GM19193 (cell line): ENCODE data around the gene NPR3.

Experiments
- POLR2A ChIP-seq: IDR thresholded peaks from 4 replicates; pipeline ENCODE4 v1.6.1; 2011; ENCODE audit not compliant: insufficient read depth, insufficient read length; ENCODE audit errors: extremely low read depth

NPR3 gene

DNA sequence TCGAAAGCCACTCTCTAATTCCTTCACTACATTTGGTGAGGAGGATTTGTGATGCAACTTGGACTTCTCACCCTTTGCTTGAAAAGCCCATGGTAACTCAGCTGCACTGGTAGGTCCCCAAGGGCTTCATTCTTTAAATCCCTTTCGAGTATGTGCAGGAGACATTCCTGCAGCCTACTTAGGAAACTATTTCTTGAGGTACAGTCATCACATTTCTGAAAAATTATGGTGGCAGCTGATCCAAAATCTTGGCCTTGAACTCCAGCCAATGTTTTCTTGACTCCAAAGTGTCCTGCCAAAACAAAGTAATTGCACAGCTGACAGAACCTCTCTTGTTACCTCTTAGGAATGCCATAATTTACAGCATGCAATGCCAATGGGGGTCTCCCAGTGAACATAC, 99.7 kb downstream of the NPR3 start:
- TF ChIP-seq POLR2A, result no peak

DNA sequence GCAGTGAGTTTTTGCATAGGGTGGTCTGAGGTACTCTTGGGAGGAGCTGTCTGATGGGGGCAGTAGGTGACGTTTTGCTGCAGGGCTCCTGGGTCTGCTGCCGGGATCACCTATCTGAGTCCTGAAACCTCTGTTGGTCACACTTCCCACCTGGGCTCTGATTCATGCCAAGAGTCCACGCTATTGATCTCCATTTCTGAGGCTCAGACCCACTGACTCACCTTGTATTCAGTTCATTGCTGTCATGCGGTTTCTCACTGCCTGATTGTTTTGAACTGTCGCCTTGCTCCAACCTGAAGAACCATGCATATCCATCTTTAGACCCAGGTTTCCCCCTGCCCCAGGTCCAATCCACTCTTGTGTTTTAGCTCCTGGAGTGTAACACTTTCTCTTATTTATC, 101.3 kb downstream of the NPR3 start:
- TF ChIP-seq POLR2A, result no peak

DNA sequence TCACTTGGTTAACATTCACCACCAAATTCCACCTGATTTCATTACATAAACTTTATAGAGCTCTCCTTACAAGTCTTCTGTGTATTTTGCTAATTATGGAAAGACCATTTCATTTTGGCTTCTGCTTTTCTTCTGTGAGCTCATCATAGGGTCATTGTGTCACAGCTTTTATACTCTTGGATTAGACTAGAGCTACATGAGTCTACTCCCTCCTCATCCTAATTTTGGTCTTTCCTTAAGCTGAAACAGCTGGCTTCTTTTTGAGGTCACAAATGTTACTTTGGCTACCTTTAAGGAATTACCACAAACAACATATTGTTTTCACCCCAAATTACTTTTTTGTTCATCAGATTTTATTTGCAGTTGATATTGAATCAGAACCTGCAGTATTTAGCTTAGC, 103.0 kb downstream of the NPR3 start:
- TF ChIP-seq POLR2A, result no peak

DNA sequence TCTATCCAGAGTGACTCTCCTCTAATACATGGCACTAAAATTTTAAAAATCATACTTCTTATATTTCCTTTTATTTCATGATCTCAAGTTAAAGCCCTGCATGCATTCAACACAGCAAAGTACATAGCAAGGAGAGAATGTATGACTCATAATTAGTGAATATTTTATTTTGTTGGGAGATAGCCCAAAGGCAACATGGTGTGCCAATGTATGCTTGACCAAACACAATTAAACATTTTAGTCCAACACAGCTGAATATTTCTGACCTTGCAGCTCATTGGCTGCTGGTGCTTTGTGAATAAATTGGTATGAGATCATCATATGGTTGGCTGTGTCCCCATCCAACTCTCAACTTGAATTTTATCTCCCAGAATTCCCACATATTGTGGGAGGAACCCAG, 103.5 kb downstream of the NPR3 start:
- no peak for TF ChIP-seq POLR2A

DNA sequence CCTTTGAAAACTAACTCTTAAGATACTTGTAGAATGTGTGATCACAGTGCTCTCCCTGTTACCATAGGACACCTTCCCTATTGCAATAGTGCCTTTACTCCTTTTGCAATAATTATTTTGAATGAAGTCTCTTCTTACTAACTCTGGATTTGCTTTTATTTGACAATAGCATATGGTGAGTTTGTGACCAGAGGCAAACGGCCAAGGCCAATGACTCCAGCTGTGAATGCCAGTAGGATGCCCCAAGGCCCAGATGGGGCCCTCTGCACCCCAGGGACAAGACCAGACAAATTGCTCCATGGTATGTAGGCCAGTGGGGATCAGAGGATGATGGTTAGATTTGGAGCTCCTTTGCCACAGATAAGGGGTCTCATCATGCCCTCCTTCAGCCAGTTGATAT, 116.9 kb downstream of the NPR3 start:
- TF ChIP-seq POLR2A, result no peak

DNA sequence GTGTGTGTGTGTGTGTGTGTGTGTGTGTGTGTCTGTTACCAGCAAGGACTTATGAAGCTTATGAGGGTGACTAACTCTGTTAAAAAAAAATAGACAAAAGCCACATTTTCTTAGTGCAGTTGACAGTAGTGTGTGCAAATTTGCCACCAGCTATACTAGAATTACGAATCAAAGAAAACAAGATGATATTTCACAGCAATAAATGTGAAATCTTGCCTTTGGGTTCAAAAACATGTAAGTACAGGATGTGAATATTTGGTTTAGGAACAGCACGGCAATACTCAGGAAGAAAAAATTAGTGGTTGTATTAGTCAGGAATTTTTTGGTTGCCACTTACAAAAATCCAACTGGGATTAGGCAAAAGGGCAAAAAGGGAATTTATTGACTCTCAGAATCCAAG, 117.4 kb downstream of the NPR3 start:
- TF ChIP-seq POLR2A, result no peak

DNA sequence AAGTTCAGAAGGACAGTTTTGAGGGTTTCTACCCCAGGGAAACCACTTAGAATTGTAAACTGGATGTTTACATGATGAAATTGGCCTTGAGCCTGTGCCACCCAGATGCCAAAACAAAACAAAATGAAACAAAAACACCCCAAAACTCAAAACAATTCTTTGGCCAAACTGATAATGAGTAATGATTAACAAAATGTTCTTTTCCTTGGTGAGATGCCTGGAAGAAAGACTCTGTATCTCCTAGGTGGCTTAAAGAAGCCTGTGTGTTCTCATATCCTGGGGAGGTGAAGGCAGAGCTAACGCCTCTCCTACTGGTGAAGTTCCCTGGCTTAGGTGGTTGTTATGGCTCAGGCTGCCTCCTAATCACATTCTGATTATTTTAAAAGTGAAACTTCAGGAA, 120.5 kb downstream of the NPR3 start:
- TF ChIP-seq POLR2A, result no peak

DNA sequence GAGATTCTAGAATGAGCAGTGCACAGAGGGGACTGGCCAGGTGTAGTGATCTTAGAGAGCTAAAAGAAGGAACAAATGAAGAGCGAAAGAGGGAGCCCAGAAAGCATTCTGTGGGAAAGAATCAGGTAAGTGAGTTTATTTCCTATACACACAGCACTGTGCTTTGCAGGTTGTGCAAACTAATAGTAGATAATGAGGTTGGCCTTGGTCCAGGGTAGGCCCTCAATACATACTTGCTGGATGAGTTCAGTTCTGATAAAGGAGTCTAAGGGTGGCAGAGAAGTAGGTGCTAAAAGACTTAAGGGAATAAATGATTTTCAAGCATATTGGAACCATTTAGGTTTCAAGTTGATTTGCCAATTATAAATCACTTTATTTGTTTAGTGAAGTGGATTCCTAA, 122.0 kb downstream of the NPR3 start:
- TF ChIP-seq POLR2A, result no peak

DNA sequence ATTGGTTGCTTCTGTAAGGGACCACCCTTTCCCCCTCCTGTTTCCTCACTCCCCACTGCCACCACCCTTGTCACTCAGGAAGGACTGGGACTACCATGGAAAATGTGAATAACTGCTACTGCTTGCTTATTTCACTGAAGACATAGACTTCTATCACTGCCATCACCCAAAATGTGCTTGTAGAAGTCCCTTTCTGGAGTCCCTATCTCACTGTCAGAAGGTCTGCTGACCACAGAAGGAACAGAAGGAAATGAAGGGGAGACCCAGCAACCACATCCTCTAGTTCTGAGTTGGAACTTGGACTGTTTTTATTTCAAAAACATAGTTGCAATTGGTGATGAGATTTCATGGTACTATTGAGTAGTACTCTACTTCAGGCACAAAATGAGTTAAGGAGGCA, 122.5 kb downstream of the NPR3 start:
- no peak for TF ChIP-seq POLR2A

DNA sequence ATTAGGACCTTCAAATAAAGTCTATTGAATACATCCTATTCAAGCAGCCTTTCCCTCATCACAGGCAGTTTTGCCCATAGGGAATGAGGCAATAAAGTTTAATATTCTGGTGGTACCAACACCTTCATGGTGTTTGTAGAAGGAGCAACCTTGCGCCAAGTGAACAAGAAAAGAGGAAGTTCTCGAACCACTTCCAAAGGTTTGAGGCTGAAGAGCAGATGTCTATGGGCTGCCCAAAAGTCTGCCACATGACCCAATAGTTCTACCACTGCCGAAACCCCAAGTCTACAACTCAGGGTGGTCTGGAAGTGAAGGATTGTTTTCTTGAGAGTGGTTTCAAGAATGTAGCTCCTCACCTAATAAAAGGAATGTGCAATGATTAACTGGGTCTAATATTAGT, 123.1 kb downstream of the NPR3 start:
- TF ChIP-seq POLR2A, result no peak

DNA sequence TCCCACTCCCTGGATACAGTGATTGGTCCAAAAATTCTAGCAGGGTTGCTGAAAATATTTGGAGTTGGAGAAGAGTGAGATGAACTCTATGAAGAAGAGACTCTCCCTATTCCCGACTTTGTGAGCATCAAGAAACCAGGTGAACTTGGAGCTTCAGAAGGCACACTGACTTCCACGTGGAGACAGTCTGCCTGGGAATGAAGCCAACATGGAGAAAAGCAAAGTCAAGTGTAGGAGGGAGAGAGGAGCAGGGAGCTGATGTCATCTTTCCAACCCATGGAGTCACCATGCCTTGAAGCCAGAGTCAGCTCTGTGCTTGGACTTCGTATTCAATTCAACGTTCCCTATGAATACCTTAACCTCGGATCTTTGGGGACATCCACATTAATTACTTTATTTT, 125.1 kb downstream of the NPR3 start:
- TF ChIP-seq POLR2A, result no peak

DNA sequence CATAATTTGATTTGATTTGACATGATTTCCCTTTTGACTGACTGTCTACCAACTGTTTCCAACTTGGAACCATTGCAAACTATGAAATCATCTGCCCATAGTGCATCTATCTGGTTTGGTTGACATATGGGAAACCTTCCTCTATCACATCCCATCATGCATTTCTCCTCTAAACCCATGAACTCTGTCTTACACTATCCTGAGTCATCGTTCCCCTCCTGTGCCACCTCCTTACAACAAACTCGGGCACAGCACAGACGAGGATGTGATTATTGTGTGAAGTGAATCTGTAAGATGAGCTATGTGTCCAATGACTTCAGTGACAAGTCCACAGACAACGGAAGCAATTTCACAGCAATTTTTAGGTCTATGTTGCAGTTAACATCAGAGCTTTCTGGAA, 126.1 kb downstream of the NPR3 start:
- TF ChIP-seq POLR2A, result no peak

DNA sequence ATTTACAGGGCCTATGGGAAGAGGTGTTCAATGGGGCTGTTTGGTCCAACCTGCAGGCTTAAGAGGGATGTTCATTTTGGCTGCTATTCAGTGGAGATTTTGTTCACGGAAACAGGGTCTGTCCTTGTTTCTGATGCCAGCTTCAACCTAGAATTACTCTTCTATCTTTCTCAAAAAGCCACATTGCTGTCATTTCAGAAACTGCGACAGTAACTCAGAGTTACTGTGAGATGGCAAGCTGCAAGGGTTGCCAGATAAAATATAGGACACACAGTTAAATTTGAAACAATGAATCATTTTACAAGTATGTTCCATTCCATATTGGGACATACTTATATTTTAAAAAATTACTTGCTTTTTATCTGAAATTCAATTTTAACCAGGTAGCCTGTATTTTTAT, 128.0 kb downstream of the NPR3 start:
- TF ChIP-seq POLR2A, result no peak

DNA sequence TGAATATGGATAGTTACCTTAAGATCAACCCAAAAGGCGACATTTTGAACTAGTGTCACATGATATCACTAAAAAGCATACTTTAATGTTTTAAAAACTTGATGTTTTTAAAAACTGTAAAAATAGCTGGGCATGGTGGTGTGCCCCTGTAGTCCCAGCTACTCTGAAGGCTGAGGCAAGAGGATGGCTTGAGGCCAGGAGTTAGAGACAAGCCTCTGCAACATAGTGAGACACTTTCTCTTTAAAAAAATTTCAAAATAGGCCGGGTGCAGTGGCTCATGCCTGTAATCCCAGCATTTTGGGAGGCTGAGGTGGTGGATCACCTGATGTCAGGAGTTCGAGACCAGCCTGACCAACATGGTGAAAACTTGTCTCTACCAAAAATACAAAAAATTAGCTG, 129.5 kb downstream of the NPR3 start:
- no peak for TF ChIP-seq POLR2A
